Activated effector memory CD4-positive, alpha-beta T cell treated with Interleukin-2 at 50 U/mL for 16 hours (primary cell): ENCODE measurements around the gene SH2D1B.

Experiments used
- DNase-seq: peaks from one replicate; pipeline ENCODE4 v3.0.0-alpha.2; 2020

The SH2D1B gene

DNA sequence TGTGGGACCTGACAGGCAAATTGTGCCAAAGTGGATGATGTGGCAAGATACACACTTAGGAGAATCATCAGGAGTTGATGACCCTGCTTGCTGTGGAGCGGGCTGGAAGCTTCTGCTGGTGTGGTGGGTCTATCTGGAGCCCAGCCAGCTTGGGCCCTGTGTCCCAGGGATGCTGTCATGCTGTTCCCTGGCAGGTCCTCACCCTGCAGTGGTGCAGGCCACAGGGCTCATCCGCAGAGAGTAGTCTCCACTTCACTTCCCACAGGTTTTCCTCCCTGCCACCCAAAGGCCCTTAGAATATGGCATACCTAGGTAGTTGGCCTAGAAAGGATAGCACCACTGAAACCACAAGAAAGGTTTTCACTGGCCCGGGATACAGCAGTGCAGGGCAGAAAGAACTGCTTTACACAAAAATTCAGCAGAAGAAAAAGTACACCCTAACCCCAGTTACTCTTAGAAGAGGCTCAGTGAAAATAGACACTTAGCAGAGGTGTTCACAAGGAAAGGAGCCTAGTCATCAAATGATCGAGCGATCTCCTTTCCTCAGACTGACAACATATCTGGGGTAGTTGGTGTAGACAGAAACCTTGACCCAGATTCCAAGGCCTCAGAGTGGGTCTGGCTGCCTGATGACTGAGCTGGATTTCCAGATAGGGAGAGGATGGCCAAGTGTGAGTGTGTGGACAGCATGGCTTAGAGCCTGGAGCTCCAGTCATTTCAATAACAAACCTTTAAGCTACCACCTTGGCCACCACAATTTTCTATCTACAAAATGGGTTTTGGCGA lies 31.7 kb downstream of the SH2D1B start:
- DNase-seq, result no peak

DNA sequence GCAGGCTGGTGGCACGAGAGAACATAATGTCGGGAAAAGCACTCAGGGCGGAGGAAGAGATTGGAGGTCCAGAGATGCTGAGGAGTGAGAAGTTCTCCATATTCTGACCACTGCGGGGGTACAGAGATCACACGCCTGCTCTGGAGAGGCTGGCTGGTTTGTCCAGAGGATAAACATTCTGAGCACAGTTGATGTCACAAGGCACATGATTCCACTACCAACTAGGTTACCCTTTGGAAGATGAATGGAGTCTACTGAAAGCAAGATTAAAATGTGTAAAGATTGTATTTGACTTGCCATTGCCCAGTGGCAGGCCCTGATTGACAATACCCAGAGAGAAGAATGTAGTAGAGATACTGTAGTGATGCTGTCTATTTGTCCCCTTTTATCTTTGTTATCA lies 35.2 kb downstream of the SH2D1B start, which contains the start of gene SPATA46:
Gene SPATA46, minus strand, starts transcription at position 164 of the 400 bp plus-strand sequence. Its CDS starts 64 bp downstream, at position 100.
- no peak for DNase-seq

- DNase-seq, result no peak
Observed at GRCh38 chr1:162375463-162375862, 36.5 kb downstream of the SH2D1B start.

DNA sequence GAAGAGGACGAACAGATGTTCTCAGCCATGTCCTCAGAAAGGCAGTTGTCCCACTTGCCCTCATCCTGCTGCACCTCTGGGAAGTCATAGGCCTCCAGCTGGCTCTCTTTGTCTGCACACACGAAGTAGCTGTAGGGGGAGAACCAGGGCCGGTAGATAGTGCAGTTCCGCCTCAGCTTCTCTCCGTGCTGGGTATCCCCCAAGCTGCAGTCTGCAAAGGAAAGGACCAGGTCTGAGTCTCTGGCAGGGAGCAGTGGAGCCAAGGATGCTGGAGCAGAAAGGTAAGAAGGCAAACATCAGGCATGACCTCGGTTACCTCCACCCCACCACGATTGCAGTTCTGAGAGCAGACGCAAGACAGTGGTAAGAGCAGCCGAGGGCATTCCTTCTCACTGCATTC lies 37.5 kb downstream of the SH2D1B start:
- no peak for DNase-seq

DNA sequence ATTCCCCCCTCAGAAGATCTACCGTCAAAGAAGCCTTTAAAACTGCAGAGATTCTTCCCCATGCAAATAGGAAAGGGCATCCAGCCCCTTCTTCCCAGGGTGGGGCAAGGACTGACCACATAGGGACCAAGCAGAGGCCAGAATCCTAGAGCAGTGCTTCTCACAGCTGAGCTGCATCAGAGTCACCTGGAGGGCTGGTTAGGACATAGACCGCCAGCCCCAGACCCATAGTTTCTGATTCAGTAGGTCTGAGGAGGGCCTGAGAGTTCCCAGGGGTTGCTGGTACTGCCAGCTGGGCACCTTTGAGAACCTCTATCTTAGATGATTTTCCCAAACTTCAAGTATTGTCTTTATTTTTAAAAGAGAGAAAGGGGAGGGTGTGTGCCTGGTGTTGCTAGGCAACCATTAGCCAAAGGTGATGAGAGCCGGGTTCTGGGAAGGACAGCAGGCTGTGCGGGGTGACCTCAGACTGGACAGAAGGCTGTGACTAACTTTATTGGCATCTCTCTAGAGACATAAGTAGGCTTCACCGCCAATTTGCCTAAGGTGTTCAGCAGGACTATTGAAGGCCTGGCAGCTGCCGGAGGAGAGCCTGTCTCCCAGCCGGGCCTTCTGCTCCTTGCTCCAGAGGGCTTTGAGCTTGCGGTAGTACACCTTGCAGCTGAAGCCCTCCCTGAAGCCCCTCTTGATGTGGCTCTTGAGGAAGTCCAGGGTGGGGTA lies 38.2 kb downstream of the SH2D1B start:
- no peak for DNase-seq

DNA sequence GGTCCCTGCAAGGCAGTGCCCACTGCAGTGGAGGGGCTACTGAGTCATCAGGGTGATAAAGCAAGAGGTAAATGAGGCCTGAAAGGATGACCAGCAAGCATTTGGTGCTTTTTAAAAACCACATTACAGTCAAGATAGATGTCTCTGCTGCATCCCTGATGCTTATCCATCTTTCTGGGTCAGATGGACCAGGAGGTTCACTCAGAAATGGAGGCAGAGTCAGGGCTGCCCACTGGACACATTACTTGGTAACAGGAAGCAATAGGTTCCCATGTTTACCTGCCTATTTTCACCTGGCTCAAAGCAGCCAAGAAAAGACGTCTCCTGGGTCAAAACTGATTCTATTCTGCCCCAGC lies 38.9 kb downstream of the SH2D1B start:
- no peak for DNase-seq

- no peak for DNase-seq
Observed at GRCh38 chr1:162372159-162373071, 39.5 kb downstream of the SH2D1B start.

DNA sequence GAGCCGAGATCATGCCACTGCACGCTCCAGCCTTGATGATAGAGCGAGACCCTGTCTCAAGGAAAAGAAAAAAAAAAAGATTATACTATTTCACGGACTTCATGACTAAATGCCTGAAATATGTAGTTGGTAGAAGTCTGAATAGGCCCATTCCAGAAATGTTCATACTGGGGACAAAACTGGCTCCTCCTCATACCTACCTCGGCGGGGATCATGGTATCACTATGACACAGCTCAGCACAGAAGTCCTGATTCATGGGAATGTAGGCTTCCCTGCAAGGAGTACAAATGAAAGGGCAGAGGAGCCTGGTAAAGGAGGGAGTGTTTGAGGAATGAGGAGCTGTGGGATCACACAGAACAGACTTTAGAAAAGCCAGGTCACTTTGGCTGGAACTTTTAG lies 40.3 kb downstream of the SH2D1B start:
- DNase-seq, result no peak

DNA sequence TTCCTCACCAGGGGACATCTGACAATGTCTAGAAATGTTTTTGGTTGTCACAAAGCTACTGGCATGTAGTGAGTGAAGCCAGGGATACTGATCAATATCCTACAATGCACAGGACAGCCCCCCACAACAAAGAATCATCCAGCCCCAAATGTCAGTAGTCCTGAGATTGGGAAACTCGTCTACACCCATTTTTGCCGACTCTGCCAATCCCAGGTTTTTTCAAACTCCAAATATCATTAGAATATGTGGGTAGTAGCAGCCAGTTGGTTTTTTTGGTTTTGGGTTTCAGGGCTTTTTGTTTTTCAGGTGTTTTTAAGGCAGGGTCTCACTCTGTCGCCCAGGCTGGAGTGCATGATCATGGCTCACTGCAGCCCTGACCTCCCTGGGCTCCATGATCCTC lies 41.2 kb downstream of the SH2D1B start:
- DNase-seq, result no peak

GRCh38 chr1:162370161-162370560 lies 41.8 kb downstream of the SH2D1B start:
- no peak for DNase-seq

GRCh38 chr1:162369571-162369970 lies 42.4 kb downstream of the SH2D1B start:
- no peak for DNase-seq

GRCh38 chr1:162368451-162368850 lies 43.5 kb downstream of the SH2D1B start:
- no peak for DNase-seq

DNA sequence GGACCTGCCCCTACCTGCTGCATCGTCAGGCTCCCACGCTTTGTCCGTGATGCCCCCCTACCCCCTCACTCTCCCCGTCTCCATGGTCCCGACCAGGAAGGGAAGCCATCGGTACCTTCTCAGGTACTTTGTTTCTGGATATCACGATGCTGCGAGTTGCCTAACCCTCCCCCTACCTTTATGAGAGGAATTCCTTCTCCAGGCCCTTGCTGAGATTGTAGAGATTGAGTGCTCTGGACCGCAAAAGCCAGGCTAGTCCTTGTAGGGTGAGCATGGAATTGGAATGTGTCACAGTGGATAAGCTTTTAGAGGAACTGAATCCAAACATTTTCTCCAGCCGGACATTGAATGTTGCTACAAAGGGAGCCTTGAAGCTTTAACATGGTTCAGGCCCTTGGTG lies 44.2 kb downstream of the SH2D1B start:
- no peak for DNase-seq

DNA sequence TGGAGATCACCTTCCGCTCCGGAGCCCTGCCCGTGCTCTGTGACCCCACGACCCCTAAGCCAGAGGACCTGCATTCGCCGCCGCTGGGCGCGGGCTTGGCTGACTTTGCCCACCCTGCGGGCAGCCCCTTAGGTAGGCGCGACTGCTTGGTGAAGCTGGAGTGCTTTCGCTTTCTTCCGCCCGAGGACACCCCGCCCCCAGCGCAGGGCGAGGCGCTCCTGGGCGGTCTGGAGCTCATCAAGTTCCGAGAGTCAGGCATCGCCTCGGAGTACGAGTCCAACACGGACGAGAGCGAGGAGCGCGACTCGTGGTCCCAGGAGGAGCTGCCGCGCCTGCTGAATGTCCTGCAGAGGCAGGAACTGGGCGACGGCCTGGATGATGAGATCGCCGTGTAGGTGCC lies 44.9 kb downstream of the SH2D1B start:
- DNase-seq, result no peak

DNA sequence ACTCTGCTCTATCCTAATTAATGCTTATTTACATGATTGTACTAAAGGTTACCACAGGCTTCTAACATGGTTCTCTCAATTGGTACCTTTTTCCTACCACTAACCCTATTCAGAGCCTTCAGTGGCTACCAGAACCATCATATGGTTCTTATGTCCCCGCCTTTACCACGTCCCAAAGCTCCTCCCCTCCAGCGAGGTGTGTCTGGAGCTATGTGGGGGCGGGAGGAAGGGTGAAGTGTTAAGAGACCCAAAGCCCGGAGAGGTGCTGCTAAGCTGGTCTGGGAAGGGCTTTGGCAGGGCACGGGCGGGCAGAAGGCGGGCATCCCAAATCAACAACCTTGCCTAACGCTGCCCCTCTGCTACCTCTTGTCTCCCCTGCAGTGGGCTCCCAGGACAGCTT lies 45.3 kb downstream of the SH2D1B start:
- DNase-seq, result no peak

DNA sequence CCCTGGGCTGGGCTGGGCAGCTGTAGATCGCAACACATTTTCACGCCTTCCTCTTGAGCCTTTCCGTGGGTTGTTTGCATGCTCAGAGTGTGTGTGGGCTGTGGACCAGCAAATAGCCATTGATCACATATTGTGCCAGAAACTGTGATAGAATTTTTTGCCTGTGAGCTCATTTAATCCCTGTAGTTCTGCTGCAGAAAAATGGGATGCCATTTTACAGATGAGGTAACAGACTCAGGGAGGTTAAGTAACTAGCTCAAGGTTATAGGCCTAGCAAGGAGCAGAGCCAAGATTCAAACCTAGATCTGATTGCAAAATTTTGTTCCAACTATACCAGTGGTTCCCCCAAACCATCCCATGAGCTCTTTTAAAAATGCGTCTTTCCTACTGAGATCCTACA lies 45.8 kb downstream of the SH2D1B start:
- DNase-seq, result no peak

- DNase-seq, result no peak
Observed at GRCh38 chr1:162365284-162366020, 46.5 kb downstream of the SH2D1B start.

DNA sequence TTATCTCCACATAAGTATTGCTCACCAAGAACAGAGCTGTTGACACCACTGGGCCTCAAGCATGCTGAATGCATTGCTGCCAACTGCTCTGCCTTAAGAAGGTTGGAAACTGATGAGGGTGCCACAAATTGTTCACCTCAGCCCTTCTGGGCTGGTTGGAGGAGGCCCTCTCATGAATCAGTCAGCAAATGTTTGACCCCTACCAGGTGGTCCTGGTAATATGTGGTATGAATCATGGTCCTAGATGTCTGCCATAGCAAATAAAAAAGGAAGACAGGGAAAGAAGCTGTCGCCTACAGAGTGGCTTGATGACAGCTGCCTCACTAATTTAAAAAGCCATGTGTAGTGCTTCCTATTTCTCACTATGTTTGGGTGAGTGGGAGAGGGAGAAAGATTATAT lies 47.4 kb downstream of the SH2D1B start:
- no peak for DNase-seq

DNA sequence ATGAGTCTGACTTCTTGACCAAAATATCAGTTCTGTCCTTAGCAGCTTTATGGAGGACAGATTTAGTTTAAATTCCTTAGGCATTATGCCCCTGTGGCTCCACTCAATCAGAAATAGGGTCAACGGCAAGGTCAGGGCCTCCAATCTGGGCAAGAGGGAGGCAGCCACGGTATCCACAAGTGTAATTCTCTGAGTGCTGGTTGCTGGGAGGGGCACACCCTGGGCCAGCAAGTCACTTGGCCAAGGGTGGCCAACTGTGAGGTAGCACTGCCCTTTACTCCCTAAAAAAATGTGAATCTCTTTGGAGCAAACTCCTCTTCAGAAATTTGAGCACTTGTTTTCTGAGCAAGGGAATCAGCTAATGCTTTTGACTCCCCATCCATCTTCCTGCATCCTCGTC lies 48.1 kb downstream of the SH2D1B start:
- DNase-seq, result no peak

DNA sequence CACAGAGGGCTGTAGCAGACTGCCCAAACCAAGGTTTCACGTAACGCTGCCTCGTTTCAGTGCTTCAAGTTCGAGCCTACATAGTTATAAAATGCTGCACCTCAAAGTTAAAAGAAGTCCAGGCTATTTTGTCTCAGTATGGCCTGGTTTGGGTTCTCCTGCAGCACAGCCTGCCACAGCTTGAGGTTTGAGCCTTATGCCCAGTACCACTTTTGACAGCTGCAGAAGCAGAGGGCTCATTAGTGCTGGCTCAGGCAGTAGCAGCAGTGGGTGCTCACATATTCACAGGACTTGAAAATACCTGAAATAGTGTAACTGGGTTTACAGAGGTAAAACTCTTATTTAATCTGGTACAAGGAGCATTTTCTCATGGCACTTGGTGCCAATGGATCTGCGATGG lies 50.6 kb downstream of the SH2D1B start:
- DNase-seq, result no peak

DNA sequence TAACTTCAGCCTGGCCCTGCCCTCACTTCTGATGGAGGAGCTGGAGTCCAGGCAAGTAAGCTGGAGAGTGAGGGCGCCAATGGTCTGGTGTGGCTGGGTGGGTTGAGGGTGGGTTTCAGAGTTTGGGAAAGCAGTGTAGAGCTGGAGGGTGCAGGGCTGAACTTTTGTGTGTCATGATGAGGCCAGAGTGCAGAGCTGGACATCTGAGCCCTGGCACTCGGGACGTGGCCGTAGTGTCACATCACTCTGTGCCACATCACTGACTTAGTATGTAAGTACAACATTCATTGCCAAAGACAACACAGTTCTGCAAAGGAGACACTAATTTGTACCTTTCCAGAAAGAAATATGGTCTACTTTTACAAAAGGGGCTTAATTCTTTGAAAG lies 51.1 kb downstream of the SH2D1B start:
- DNase-seq, result no peak

- DNase-seq, result no peak
Observed at GRCh38 chr1:162360237-162360873, 51.6 kb downstream of the SH2D1B start.
